WTC11 (cell line): ENCODE measurements around the gene TMEM260. TPM values are rescaled to one million over a fixed set of nuclear protein-coding genes. Genes with fewer than 3 reads are reported as not detected.

Source experiments
- ATAC-seq: fragments of 200-7000 bp; cut with Tn5 transposase; 2 replicates; pipeline ENCODE4 v1.10.0; 2021; ENCODE audit warnings: mild to moderate bottlenecking, moderate library complexity
- CTCF ChIA-PET: fragments of 300-600 bp; sonication (Branson Sonifier 250); formaldehyde crosslinking; loops from one replicate; lab custom pipeline; 2021; ENCODE audit warnings: antibody characterized with exemption; lab: Charles Lee
- POLR2A ChIA-PET: fragments of 350-600 bp; sonication (Branson Sonifier 250); formaldehyde crosslinking; loops from one replicate; lab custom pipeline; 2021; ENCODE audit warnings: antibody characterized with exemption; lab: Charles Lee
- DNase-seq: peaks from one replicate; pipeline ENCODE4 v3.0.0; 2021; ENCODE audit warnings: low spot score
- H3K27ac Mint-ChIP-seq: 2 replicates; pipeline ENCODE4 v1.8.0; 2021; ENCODE audit warnings: mixed read lengths
- H3K27me3 Mint-ChIP-seq: 2 replicates; pipeline ENCODE4 v1.8.0; 2021; ENCODE audit warnings: low read depth, mild to moderate bottlenecking, moderate library complexity, mixed read lengths
- H3K36me3 Mint-ChIP-seq: 2 replicates; pipeline ENCODE4 v1.8.0; 2021; ENCODE audit warnings: mixed read lengths
- H3K4me1 Mint-ChIP-seq: 2 replicates; pipeline ENCODE4 v1.8.0; 2022; ENCODE audit warnings: mixed read lengths
- H3K4me3 Mint-ChIP-seq: 2 replicates; pipeline ENCODE4 v1.8.0; 2021; ENCODE audit warnings: mild to moderate bottlenecking, moderate library complexity, mixed read lengths
- H3K9me3 Mint-ChIP-seq: 2 replicates; pipeline ENCODE4 v1.8.0; 2021; ENCODE audit warnings: mixed read lengths
- CDX4 ChIP-seq: fragments of 250-450 bp; sonication (Bioruptor Pico); IDR thresholded peaks from 2 replicates; pipeline ENCODE4 v1.9.0; 2021; ENCODE audit warnings: moderate library complexity, mild to moderate bottlenecking, inconsistent platforms, borderline replicate concordance
- CREB1 ChIP-seq: sonication (generic); formaldehyde crosslinking; IDR thresholded peaks from 2 replicates; pipeline ENCODE4 v1.8.0; 2023; ENCODE audit warnings: mild to moderate bottlenecking, missing genetic modification reagents
- CTCF ChIP-seq: fragments of 200-600 bp; IDR thresholded peaks from 2 replicates; pipeline ENCODE4 v1.8.0; 2022; ENCODE audit warnings: antibody characterized with exemption
- E2F4 ChIP-seq: sonication (generic); formaldehyde crosslinking; IDR thresholded peaks from 2 replicates; pipeline ENCODE4 v1.8.1; 2022; ENCODE audit warnings: low read depth, mild to moderate bottlenecking, moderate library complexity, missing genetic modification reagents, borderline replicate concordance
- EMX1 ChIP-seq: fragments of 250-450 bp; sonication (Bioruptor Pico); IDR thresholded peaks from 2 replicates; pipeline ENCODE4 v1.8.0; 2021; ENCODE audit warnings: mild to moderate bottlenecking
- ESRRA ChIP-seq: sonication (generic); formaldehyde crosslinking; IDR thresholded peaks from 2 replicates; pipeline ENCODE4 v1.8.1; 2022; ENCODE audit warnings: mild to moderate bottlenecking, missing genetic modification reagents, borderline replicate concordance
- FOXK1 ChIP-seq: sonication (generic); formaldehyde crosslinking; IDR thresholded peaks from 2 replicates; pipeline ENCODE4 v1.8.0; 2022; ENCODE audit warnings: mild to moderate bottlenecking, moderate library complexity, missing genetic modification reagents
- IRF1 ChIP-seq: sonication (generic); formaldehyde crosslinking; IDR thresholded peaks from 2 replicates; pipeline ENCODE4 v1.8.0; 2023; ENCODE audit warnings: missing genetic modification reagents
- JUN ChIP-seq: sonication (generic); formaldehyde crosslinking; IDR thresholded peaks from 2 replicates; pipeline ENCODE4 v1.8.0; 2023; ENCODE audit warnings: mild to moderate bottlenecking, missing genetic modification reagents
- PRRX2 ChIP-seq: fragments of 250-450 bp; sonication (Bioruptor Pico); IDR thresholded peaks from 2 replicates; pipeline ENCODE4 v1.8.0; 2021; ENCODE audit warnings: mild to moderate bottlenecking
- RORB ChIP-seq: fragments of 250-450 bp; sonication (Bioruptor Pico); IDR thresholded peaks from 2 replicates; pipeline ENCODE4 v1.9.0; 2021; ENCODE audit warnings: mild to moderate bottlenecking
- TEAD1 ChIP-seq: sonication (generic); formaldehyde crosslinking; IDR thresholded peaks from 2 replicates; pipeline ENCODE4 v1.8.0; 2022; ENCODE audit warnings: mild to moderate bottlenecking, missing genetic modification reagents
- TP53 ChIP-seq: sonication (generic); formaldehyde crosslinking; IDR thresholded peaks from 2 replicates; pipeline ENCODE4 v1.8.1; 2023; ENCODE audit warnings: mild to moderate bottlenecking, missing genetic modification reagents
- ZNF263 ChIP-seq: sonication (generic); formaldehyde crosslinking; IDR thresholded peaks from 2 replicates; pipeline ENCODE4 v1.8.1; 2022; ENCODE audit warnings: low read depth, mild to moderate bottlenecking, moderate library complexity, missing genetic modification reagents
- ZNF281 ChIP-seq: sonication (generic); formaldehyde crosslinking; IDR thresholded peaks from 2 replicates; pipeline ENCODE4 v1.8.0; 2023; ENCODE audit warnings: mild to moderate bottlenecking, missing genetic modification reagents
- ZNF423 ChIP-seq: fragments of 250-450 bp; sonication (Bioruptor Pico); IDR thresholded peaks from 2 replicates; pipeline ENCODE4 v2.1.2; 2022; ENCODE audit warnings: mild to moderate bottlenecking, moderate library complexity
- ZNF512 ChIP-seq: sonication (generic); formaldehyde crosslinking; IDR thresholded peaks from 2 replicates; pipeline ENCODE4 v1.8.1; 2022; ENCODE audit warnings: missing genetic modification reagents, borderline replicate concordance
- total RNA-seq: library from RNA; stranded (reverse); gene quantifications from 3 replicates; pipeline ENCODE4 v1.2.3, GENCODE V29; 2021

The TMEM260 gene
- total RNA-seq, 1 experiment from 2014 or later, result 17.9 TPM

GRCh38 chr14:56657604-56658003, 78.0 kb downstream of the TMEM260 start:
- ChIA-PET CTCF (no interaction called here), POLR2A (no interaction called here)
- TF ChIP-seq EMX1 (CRISPR knock-in tag) (no peak), TEAD1 (CRISPR knock-in tag) (no peak), ZNF263 (no peak), CDX4 (CRISPR knock-in tag) (no peak), IRF1 (CRISPR knock-in tag) (no peak)
- ATAC-seq (peak; percentile 30), DNase-seq (no peak)
- H3K36me3 Mint-ChIP-seq, result no peaks in the 10 kb centered on the region
- H3K27me3 Mint-ChIP-seq, result peaks cover 13% of the 10 kb centered on the region
- no peak overlapping the region for H3K4me3 Mint-ChIP-seq
- H3K9me3 Mint-ChIP-seq, result no peaks in the 10 kb centered on the region
- peaks cover 32% of the 10 kb centered on the region for H3K4me1 Mint-ChIP-seq
- H3K27ac Mint-ChIP-seq, result no peak overlapping the region

GRCh38 chr14:56659378-56659777, 79.8 kb downstream of the TMEM260 start:
- H3K27me3 Mint-ChIP-seq, result peaks cover 24% of the 10 kb centered on the region
- ATAC-seq, result peak; percentile 31
- no peaks in the 10 kb centered on the region for H3K9me3 Mint-ChIP-seq
- H3K27ac Mint-ChIP-seq, result no peak overlapping the region
- POLR2A ChIA-PET, result interaction anchor here (0.6 to 0.7 kb wide), 2 partner anchors 74 to 106 kb away, joined by 3 to 4 read pairs; no protein-coding TSS in a partner anchor
- no peak overlapping the region for H3K4me3 Mint-ChIP-seq
- CTCF ChIA-PET, result interaction anchor here (0.5 to 1.1 kb wide), 8 partner anchors 21 to 523 kb away, joined by 3 to 5 read pairs (median 3); no protein-coding TSS in a partner anchor
- no peak for DNase-seq
- peaks cover 2% of the 10 kb centered on the region; the same call in 1 of the 2 replicates for H3K36me3 Mint-ChIP-seq
- TF ChIP-seq CREB1 (CRISPR knock-in tag) (no peak), ZNF423 (CRISPR knock-in tag) (0 out of 2 replicates have a peak, but pooled peaks have one; percentile 28)
- H3K4me1 Mint-ChIP-seq, result peaks cover 34% of the 10 kb centered on the region

- peak; percentile 61 for ATAC-seq
- CTCF ChIA-PET, result interaction anchor here (0.6 to 1.1 kb wide), 7 partner anchors 116 to 523 kb away, joined by 3 to 5 read pairs (median 3); no protein-coding TSS in a partner anchor
- POLR2A ChIA-PET, result interaction anchor here (0.6 kb wide), 1 partner anchor 73 kb away, joined by 3 read pairs; no protein-coding TSS in a partner anchor
- no peak overlapping the region for H3K4me3 Mint-ChIP-seq
- TF ChIP-seq RORB (CRISPR knock-in tag), result peak; percentile 85; the same call in 1 of the 2 replicates
- TF ChIP-seq CTCF, result peak; percentile 51
- TF ChIP-seq JUN (CRISPR knock-in tag), result no peak
- TF ChIP-seq ZNF281, result no peak
- TF ChIP-seq ESRRA (CRISPR knock-in tag), result no peak
- TF ChIP-seq PRRX2, result no peak
- no peak for TF ChIP-seq ZNF512 (CRISPR knock-in tag)
- no peak for TF ChIP-seq TP53
- TF ChIP-seq FOXK1 (CRISPR knock-in tag), result no peak
- TF ChIP-seq E2F4, result no peak
- H3K27ac Mint-ChIP-seq, result no peak overlapping the region
- H3K27me3 Mint-ChIP-seq, result peaks cover 31% of the 10 kb centered on the region
- DNase-seq, result no peak
- H3K4me1 Mint-ChIP-seq, result peaks cover 38% of the 10 kb centered on the region
- H3K9me3 Mint-ChIP-seq, result peaks cover 2% of the 10 kb centered on the region; the same call in 1 of the 2 replicates
- peaks cover 6% of the 10 kb centered on the region for H3K36me3 Mint-ChIP-seq
Observed at GRCh38 chr14:56659964-56660551, 80.5 kb downstream of the TMEM260 start.
